Progenitor cell of endocrine pancreas (in vitro differentiated cells): ENCODE measurements around the gene MPND. TPM values are rescaled to one million over a fixed set of nuclear protein-coding genes. Genes with fewer than 3 reads are reported as not detected.

Experiments
- DNase-seq: peaks from one replicate; pipeline ENCODE4 v3.0.0; 2021; ENCODE audit warnings: low spot score; ENCODE audit not compliant: unreplicated experiment
- H3K27ac Mint-ChIP-seq: 2 replicates; pipeline ENCODE4 v1.8.0; 2021; ENCODE audit warnings: mild to moderate bottlenecking, moderate library complexity, mixed read lengths
- H3K27me3 Mint-ChIP-seq: 2 replicates; pipeline ENCODE4 v1.8.0; 2021; ENCODE audit warnings: mixed read lengths
- H3K36me3 Mint-ChIP-seq: 2 replicates; pipeline ENCODE4 v1.8.0; 2022; ENCODE audit warnings: mixed read lengths; ENCODE audit not compliant: insufficient read depth
- H3K4me1 Mint-ChIP-seq: 2 replicates; pipeline ENCODE4 v1.8.0; 2021; ENCODE audit warnings: low read depth, mixed read lengths
- H3K4me3 Mint-ChIP-seq: 2 replicates; pipeline ENCODE4 v1.8.0; 2021; ENCODE audit warnings: low read depth, mild to moderate bottlenecking, moderate library complexity, mixed read lengths
- H3K9me3 Mint-ChIP-seq: 2 replicates; pipeline ENCODE4 v1.8.0; 2021; ENCODE audit warnings: low read depth, mixed read lengths
- total RNA-seq: library from RNA; stranded (reverse); gene quantifications from 2 replicates; pipeline ENCODE4 v1.2.1, GENCODE V29; 2021
- TF ChIP-seq, protein P1 (sequence below): fragments of 200-600 bp; sonication (generic); IDR thresholded peaks from one replicate; pipeline ENCODE4 v1.5.0; 2021; ENCODE audit warnings: antibody characterized with exemption, mild to moderate bottlenecking; ENCODE audit not compliant: unreplicated experiment

The MPND gene
- total RNA-seq, 1 donor from 2014 or later, result 62.2 TPM

- Mint-ChIP-seq H3K36me3 (peaks cover 3% of the 10 kb centered on the region), H3K4me1 (peaks cover 2% of the 10 kb centered on the region), H3K4me3 (no peak overlapping the region), H3K27me3 (no peaks in the 10 kb centered on the region), H3K9me3 (no peaks in the 10 kb centered on the region), H3K27ac (no peak overlapping the region)
- DNase-seq, result no peak
- TF ChIP-seq, protein P1, sequence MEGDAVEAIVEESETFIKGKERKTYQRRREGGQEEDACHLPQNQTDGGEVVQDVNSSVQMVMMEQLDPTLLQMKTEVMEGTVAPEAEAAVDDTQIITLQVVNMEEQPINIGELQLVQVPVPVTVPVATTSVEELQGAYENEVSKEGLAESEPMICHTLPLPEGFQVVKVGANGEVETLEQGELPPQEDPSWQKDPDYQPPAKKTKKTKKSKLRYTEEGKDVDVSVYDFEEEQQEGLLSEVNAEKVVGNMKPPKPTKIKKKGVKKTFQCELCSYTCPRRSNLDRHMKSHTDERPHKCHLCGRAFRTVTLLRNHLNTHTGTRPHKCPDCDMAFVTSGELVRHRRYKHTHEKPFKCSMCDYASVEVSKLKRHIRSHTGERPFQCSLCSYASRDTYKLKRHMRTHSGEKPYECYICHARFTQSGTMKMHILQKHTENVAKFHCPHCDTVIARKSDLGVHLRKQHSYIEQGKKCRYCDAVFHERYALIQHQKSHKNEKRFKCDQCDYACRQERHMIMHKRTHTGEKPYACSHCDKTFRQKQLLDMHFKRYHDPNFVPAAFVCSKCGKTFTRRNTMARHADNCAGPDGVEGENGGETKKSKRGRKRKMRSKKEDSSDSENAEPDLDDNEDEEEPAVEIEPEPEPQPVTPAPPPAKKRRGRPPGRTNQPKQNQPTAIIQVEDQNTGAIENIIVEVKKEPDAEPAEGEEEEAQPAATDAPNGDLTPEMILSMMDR, result no peak
These were observed 22.7 kb downstream of the MPND start for GRCh38 chr19:4365791-4366665.

DNA sequence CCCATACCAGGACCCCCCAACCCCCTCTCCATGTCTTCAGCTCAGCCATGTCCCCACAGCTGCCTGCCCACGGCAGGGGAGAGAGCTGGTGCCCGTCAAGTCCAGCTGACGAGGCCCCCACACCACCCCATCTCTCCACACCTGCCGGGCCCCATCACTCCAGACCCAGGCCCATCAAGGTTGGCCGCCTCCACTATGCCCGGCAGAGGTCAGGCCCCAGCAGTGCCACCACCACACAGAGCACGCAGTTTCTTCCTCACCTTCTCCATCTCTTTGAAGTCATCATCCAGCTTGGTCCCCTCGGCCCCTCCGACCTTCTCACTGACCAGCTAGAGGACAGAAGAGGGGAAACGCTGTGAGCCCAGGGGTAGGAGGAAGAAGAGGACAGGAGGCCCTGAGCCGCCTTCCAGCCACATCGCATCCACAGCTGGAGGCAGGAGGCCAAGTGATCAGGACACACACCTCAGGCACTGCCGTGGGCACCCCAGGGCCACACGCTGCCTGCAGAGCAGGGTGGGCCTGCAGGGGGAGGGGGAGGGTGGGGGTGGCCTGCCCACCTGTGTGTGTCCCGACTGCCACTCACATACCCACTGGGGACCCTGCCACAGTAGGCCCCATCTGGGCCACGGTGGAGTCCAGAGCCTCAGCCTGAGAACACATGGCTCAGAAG, 23.4 kb downstream of the MPND start:
- H3K4me1 Mint-ChIP-seq, result peaks cover 2% of the 10 kb centered on the region
- H3K27me3 Mint-ChIP-seq, result no peaks in the 10 kb centered on the region
- H3K36me3 Mint-ChIP-seq, result peaks cover 3% of the 10 kb centered on the region
- DNase-seq, result no peak
- no peak overlapping the region for H3K4me3 Mint-ChIP-seq
- no peaks in the 10 kb centered on the region for H3K9me3 Mint-ChIP-seq
- peak overlapping the region; percentile 73 for H3K27ac Mint-ChIP-seq
- TF ChIP-seq, protein P1, result no peak

- H3K27me3 Mint-ChIP-seq, result no peaks in the 10 kb centered on the region
- peaks cover 1% of the 10 kb centered on the region for H3K36me3 Mint-ChIP-seq
- no peaks in the 10 kb centered on the region for H3K9me3 Mint-ChIP-seq
- peak overlapping the region; percentile 69 for H3K27ac Mint-ChIP-seq
- H3K4me1 Mint-ChIP-seq, result peaks cover 2% of the 10 kb centered on the region
- DNase-seq, result no peak
- TF ChIP-seq, protein P1, result no peak
- H3K4me3 Mint-ChIP-seq, result no peak overlapping the region
These were observed 24.0 kb downstream of the MPND start for GRCh38 chr19:4367336-4367723.

DNA sequence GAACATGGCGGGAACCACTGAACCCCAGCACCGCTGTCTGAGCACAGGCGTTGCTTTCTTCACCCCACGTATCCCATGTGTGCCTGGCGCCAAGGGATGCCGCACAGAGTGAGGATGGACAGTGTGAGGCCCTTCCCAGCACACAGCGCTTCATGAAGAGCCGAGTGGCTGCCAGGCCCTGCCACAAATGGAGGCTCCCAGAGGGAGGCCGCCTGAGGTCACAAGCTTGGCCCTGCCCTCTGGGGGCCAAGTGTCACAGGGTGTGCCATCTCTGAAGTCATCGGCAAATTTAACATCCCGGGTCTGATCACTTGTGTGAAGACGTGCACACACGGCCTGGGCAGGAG, 24.4 kb downstream of the MPND start:
- peaks cover 2% of the 10 kb centered on the region for H3K4me1 Mint-ChIP-seq
- no peak for DNase-seq
- H3K27me3 Mint-ChIP-seq, result no peaks in the 10 kb centered on the region
- no peak overlapping the region for H3K27ac Mint-ChIP-seq
- TF ChIP-seq, protein P1, result no peak
- no peak overlapping the region for H3K4me3 Mint-ChIP-seq
- H3K9me3 Mint-ChIP-seq, result no peaks in the 10 kb centered on the region
- H3K36me3 Mint-ChIP-seq, result peaks cover 1% of the 10 kb centered on the region

DNA sequence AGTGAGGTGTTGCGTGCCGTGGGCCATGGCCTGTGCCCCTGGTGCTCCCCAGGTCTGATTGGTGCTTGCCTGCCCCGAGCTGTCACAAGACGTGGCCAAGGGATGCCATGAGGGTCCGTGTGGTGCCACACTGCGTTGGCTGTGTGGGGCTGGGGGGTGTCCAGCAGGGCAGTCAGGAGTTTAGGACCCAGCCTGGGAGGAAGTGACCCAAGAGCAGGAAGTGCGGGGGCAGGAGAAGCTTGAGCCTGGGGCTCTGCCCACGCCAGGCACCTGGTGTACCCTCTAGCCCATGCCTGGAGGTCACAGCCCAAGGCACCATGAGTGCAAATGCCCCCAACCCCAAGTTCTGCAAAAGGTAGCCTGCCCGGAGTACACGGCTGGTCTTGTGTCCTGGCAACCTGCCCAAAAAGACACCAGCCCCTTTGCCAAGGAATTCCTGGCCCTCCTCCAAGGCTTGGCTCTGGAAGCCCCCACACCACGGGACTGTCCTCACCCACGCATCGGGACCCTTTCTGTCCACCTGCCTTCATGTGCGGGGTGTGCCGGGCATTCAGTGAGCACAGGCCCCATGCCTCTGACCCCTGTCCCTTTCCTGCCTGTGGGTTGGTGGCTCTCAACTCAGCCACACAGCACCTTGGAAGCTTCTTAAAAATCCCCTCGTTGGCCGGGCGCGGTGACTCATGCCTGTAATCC, 24.9 kb downstream of the MPND start:
- peaks cover 2% of the 10 kb centered on the region for H3K4me1 Mint-ChIP-seq
- H3K36me3 Mint-ChIP-seq, result peaks cover 1% of the 10 kb centered on the region
- H3K27me3 Mint-ChIP-seq, result no peaks in the 10 kb centered on the region
- no peak overlapping the region for H3K4me3 Mint-ChIP-seq
- H3K9me3 Mint-ChIP-seq, result no peaks in the 10 kb centered on the region
- no peak for DNase-seq
- peak overlapping the region; percentile 80 for H3K27ac Mint-ChIP-seq
- TF ChIP-seq, protein P1, result no peak
